ENCODE data around the gene CLIP1.

- TF ChIP-seq CTCF (IDR thresholded peaks at IDR 0.05): no peak
- no peak for TF ChIP-seq EZH2 (IDR thresholded peaks at IDR 0.05)
- no peak for TF ChIP-seq EZH2phosphoT487 (IDR thresholded peaks at IDR 0.05)
Observed at GRCh38 chr12:122225683-122226365, 196.6 kb downstream of the CLIP1 start, which contains the start of gene DIABLO.

Data from neural progenitor cell (in vitro differentiated cells).